ENCODE results near the gene CPB2.

Gene CPB2, protein sequence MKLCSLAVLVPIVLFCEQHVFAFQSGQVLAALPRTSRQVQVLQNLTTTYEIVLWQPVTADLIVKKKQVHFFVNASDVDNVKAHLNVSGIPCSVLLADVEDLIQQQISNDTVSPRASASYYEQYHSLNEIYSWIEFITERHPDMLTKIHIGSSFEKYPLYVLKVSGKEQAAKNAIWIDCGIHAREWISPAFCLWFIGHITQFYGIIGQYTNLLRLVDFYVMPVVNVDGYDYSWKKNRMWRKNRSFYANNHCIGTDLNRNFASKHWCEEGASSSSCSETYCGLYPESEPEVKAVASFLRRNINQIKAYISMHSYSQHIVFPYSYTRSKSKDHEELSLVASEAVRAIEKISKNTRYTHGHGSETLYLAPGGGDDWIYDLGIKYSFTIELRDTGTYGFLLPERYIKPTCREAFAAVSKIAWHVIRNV

DNA sequence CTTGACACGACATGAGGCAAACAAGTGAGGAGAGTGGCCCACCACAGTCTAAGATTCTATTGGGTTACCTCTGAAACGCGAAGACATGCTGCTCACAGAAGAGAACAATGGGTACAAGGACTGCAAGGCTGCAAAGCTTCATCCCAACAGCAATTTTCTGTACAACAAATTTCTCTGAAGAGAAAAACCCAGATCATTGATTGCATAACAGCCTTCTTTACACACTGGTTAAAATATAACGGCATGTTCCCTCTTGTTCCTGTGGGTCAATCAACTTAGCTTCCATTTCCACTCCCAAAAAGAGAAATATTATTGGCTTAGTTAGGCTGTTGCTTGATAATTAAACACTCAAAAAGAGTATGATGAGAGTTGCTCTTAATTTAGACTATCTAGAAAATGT lies at the start of gene CPB2:
Gene CPB2 (minus strand): TSS at position 166 of the 400 bp plus-strand sequence. CDS start 24 bp downstream, at position 142.
- DNase-seq: no peak

DNA sequence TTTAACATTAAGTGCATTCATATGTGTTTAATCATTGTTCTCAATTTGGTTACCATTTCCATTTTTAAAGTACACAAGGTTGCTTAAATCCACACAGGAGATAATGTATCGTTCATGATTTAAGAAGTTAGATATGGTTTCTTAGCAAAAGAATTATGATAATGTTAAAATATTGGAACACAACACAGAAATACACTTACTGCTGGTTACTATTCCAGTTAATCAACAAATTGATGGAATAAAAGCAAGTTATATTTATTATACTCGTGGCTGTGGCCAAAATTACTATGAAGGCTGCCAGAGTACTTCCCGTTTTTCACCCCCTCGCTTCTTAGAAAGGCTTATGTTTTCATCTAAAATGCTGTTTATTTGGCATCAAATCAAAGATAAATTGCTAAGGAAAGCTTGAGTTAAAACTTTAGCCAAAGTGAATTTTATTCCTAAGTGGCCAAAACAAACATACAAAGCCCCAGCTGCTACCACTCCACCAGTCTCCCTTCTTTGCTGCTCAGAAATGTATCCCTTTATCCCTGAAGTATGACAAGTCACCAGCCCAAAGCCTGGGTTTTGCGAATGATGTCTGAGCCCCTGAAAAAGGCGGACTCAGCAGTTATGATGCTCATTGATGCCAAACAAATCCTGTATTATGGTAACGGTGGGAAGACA lies 49.4 kb upstream of the CPB2 start:
- no peak for DNase-seq

DNA sequence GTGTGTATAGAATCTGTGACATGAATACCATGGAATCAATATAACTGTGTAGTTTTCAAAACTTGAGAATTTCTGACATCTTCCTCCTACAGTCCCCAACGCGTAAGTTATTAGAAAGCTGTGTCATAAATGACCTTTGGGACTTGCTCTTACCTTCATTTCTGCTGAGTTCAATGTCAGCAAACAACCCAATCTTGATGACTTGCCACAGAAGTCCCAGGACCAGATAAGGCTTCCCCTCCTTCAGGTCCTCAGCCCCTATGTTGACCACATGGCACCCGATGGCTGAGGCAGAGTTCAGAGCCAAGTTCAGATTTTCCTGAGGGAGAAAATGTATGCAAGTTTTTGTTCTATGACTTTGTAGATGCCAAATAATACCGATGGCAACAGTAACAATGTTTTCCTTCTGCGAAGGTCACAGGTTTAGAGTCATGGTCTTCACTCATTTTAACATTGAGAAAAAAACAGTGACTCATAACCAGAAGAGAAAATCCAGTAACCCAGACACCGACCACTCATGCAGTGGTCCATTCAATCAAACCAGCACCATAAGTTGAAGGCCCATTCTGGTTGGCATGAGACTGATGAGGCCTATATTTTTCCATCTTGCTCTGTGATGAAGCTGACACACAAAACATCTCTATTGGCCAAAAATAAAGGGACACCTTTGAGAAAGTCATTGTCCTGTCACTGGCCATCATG lies 47.9 kb upstream of the CPB2 start:
- DNase-seq: no peak

DNA sequence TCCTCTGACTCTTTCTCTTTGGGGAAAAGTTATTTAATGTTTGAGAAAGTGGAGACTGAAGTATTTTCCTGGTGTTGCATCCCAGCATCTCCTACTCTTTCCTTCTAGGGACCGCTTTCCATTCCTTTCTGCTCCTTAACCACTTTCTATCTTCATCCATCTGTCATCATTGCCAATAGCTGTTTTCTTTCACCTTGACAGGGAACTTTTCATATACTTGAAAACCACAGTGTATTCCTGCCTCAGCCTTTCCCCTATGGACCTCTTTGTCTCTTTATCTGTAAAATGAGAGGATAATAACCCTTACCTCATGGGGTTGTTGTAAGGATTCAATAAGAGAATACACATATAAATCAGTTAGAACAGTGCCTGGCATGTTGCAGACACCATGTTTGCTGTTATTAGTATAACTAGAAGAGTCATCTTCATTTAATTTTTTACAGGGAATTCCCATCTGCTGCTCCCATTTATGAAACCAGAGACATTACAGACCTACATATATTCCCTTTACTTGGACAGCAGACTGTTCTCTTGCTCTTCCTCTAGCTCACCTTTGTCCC lies 45.4 kb upstream of the CPB2 start:
- DNase-seq: no peak

DNA sequence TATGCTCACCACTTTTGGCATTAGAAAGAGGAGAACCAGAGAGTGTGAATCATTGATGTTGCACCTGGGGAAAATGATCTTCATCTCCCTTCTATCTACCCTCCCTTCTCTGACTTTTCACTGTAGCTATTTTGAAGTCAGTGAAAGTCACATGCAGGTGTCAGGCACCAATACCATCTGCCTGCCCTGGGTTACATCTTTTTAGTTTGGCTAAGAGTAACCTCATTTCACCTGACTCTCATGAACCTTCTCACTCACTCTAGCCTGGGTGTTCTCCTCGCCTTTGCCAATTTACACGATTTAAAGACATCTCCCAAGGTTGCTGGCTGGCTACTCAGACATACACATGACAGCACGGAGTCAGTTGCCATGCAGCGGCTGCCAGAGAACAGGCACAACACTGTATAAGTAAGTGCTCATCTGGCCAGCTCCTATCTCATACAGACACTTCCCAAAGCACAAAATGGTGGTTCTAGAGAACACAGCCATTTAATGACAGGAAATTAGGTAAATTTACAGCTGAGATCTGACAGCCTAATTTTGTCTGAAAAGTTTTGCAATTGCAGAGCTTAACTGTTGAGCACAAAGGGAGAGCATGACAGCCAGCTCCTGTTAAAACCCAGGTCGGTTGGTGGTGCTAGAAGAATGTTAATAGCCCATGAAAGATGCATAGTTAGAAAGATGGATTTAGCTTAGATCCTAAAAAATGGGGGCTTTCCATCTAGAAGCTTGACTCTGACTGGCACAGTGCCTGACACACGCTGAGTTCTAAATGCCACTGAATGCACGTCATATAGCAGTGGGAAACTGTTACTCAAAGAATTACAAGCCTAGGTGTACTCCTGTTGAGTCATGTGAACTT lies 44.7 kb upstream of the CPB2 start:
- DNase-seq: no peak

DNA sequence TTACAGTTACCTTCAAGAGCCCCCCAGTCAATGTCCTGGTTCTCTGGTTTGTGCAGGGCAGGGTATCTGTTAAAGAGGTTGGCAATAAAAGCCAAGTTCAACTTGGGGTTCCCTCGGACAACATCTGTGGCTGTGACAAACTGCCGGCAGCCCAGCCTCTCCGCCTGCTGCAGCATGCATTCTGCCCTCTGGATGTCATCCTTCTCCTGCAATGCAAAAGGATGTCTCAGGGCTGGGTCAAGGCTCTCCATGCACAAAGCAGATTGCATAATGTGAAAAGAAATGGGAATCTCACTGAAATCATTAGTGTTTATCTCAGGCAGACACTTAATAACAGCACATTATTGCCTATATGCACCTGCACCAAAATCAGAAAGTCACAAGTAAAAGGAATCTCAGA lies 42.1 kb upstream of the CPB2 start:
- DNase-seq: no peak

DNA sequence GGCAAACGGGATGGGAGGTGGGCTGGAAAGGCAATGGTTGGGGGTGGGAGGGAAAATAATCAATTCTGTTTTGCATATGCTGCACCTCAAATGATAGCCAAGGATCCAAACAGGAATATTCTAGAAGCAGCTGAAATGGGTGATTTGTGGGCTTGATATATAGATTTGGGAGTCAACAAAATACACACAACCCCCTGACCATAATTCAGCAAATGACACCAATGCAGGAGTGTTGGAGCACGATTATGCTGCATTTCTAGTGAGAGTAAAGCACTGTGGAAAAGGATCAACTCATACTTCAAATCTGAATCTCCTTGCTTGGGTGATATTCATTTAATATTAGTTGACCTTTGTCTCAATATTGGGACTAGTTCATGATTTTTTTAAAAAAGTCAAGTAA lies 41.1 kb upstream of the CPB2 start:
- no peak for DNase-seq

DNA sequence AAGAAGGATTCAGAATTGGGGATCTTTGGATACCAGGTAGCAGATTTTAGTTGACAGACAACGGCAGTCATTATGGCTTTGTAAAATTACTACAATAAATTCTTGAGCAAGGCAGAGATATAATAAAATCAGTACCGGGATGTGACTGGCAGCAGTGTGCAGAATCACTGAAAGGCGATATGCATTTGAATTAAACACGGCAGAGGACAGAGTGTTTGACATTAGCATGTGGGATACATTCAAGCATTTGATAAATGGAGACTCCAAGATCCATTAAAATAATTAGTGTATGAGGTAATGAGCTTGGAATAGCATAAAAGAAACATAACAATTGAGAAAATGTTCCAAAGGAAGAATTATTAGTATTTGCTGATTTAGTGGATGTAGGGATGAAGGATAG lies 40.3 kb upstream of the CPB2 start:
- no peak for DNase-seq

DNA sequence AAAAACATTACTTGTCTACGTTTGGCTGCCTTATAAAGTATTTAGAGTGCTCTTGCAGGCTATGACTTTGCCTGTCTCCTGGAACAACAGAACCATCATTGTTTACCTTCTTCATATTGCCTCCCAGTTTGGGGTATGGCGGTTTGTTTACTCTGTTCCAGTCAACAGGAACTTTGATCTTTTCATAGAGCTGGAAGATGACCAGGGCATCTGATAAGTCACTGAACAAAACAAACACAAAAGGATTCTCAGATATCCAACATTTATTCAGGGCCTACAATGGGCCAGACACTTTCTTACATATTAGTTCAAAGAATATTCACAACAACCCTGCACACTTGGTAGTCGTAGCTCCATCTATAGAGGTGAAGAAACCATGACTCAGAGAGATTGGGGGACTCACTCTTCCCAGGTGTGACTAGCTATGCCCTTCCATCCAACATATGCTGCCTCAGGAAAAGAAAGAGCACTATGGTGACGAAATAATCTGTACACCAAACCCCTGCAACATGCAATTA lies 38.4 kb upstream of the CPB2 start:
- no peak for DNase-seq

DNA sequence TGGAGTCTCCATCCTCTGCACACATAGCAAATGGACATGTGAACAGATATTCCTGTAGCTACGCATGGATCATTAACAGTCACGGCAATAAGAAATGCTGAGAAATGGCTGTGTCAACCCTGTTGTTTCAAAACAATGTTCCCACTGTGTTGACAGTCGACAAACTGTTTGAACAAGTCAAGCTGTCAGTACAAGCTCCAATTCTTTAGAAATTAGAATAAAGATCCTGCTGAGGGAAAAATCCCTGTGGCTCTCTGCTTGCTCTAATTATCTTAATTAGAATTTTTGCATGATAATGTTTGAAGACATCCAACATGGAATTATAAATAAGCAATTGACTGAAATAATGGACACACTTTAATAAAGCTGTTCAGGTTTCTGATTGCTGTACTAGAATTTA lies 37.9 kb upstream of the CPB2 start:
- no peak for DNase-seq

DNA sequence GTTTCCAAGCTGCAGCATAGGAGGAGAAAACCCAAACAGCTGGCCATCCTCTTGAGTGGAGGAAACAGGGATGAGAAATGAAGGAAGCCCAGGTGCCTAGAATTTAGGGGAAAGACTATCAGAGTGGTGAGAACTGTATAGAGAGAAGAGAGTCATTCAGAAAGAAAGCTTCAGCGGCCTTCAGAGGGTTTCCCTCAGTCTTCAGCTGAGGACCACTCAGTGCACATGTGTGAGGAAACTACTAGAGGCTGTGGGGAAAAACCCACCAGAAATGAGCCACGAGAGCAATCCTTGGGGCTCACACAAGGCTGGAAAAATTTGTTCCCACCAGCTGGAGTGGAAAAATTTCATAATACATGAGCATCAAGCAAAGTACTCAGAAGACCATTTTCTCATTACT lies 35.2 kb upstream of the CPB2 start:
- DNase-seq: no peak

DNA sequence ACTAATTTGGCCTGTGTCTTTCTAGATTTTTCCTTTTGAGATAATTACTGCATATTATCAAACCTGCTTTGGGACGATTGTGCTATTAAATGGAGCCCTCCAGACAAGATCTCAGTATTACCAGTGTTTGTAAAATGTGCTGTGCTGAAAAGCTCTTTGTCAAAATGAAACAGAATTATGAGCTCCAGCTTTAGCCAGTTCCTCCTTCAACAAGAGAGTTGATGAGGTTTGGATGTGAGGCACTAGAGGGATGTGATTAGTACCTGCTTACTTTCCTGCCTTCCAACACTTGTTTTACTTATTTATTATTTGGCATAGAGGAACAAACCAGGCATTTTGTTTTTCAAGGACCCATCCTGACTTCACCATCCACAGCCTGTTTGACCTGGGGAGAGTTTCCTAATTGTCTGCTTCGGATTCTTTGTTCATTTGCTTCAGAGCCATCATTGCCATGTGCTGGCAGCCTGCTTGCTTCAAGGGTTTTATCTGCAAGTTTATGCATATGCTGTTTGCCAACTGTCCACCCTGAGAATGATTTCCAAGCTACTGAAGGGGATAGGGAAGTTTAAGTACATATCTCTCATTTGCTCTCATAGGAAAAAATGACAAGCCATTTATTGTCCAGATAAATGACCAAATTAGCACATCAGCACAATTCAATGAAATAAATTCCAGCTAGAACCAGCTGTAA lies 32.9 kb upstream of the CPB2 start:
- no peak for DNase-seq

DNA sequence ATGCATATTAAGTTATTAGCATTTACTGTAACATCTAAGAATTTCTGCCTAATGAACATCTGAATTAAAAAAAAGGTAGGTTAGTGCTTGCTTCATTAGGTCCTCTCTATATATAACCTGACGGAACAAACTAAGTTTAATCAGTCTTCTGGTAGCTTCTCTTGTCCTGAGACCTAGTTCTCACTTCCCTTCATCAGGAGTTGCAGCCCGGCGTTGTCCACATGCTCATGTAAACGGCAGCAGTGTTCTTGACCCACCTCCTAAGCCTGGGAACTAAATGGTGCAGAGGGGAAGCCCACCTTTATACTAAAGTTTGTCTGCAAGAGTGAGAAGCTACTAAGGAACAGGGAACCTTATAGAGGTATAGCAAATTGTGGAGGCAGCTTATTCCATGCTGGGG lies 31.9 kb upstream of the CPB2 start:
- no peak for DNase-seq

DNA sequence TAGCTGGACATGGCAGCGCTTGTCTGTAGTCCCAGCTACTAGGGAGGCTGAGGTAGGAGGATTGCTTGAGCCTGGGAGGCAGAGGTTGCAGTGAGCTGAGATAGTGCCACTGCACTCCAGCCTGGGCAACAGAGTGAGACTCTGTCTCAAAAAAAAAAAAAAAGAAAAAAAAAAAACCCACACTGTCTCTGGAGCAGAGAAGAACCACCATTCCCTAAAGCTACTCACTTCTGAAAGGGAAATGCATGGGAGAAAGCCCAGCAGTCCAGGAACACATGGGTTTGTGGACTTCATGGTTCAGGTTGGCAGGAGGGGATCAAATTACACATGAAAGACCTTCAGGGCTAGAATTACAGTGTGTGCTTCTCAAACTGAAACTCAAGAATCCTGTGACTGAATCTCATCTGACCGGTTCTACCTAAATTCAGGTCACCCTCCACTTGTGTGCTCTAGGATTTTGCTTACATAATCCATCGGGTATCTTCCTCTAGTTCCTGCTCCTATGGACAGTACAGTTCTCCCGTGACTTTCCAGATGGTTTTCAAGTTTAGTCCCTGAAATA lies 30.2 kb upstream of the CPB2 start:
- peak in 1 of 2 experiments; percentile 11 for DNase-seq

DNA sequence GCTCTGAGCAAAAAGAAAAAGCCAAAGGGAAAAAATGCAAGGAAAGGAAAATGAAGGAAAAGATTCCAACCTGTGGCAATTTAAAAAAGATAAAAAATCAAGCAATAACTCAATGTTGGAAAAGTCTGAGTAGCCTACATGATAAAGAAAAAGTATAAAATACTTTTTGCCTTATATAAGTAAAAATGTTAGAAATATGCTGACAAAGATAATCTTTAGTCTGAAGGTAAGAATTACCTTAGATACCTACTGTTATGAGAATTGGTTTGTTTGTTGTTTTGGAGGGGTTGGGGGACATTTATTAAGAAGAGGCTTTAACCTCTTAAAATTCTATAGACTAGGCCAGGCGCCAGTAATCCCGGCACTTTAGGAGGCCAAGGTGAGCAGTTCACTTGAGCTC lies 29.7 kb upstream of the CPB2 start:
- no peak for DNase-seq

DNA sequence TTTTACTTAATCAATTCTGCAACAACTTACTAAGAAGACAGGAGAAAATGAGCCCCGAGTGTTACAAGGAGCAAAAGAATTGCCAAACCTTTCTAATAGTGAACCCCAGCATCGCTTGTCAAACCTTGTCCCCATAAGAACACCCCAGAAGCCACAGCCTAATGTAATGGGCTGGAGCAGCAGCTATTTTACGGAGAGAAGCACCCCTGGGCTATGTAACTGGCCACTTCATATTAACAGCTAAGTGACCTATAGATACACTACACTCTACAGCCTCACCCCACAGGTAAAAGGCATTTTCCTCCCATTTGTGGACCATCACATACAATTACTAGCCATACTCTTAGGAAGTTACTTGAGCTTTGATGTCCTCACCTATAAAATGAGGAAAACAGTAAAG lies 27.3 kb upstream of the CPB2 start:
- DNase-seq: no peak

DNA sequence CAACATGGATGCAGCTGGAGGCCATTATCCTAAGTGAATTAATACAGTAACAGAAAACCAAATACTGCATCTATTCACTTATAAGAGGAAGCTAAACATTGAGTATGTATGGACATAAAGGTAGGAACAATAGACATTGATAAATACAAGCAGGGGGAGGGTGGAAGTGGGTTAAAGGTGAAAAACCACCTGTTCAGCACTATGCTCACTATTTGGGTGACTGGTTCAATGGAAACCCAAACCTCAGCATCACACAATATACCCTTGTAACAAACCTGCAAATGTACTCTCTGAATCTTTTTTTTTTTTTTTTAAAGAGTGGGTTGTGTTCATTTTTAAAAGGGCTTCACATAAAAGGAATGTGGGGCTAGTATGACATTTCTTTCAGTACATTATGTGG lies 26.9 kb upstream of the CPB2 start:
- no peak for DNase-seq

DNA sequence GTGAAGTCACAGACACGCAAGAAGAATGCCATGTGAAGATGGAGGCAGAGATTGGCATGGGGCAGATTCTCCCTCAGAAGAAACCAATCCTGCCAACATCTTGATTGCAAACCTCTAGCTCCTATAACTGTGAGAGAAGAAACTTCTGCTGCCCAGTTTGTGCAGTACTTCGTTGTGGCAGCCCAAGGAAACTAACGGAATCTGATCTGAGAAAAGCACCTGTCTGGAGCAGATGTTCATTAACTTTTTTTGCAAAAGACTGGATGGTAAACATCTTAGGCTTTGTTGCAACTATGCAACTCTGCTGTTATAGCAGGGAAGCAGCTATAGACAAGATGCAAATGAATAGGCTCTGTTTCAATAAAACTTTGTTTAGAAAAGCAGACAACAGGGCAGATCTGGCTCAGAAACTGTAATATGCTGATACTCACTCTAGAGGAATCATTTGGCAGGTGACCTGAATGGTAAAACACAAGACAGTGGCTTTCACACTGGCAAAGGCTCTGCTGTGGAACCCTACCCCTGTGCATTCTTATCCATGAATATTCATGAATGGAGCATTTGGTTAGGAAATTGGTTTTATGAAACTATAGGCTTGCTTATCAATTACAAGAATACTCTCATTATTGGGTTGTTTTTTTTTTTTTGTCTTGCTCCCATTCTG lies 25.3 kb upstream of the CPB2 start:
- no peak for DNase-seq

DNA sequence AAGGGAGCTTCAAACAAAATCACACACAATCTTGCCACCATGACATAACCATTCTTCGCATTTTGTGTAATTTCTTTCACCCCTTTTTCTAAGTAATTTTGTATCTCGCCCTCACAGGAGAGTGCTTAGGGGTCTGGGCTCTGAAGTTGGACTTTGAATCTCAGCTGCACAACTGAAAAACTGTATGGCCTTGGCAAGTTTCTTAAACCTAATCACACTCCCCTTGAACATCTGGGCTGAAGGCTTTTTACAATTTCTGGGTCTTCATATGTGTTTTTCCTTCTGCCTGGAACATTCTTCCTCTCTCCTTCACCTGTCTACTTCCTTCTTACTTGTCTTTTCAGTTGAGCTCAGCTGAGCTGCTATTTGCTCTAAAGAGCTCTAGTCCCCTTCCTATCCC lies 24.3 kb upstream of the CPB2 start:
- no peak for DNase-seq

DNA sequence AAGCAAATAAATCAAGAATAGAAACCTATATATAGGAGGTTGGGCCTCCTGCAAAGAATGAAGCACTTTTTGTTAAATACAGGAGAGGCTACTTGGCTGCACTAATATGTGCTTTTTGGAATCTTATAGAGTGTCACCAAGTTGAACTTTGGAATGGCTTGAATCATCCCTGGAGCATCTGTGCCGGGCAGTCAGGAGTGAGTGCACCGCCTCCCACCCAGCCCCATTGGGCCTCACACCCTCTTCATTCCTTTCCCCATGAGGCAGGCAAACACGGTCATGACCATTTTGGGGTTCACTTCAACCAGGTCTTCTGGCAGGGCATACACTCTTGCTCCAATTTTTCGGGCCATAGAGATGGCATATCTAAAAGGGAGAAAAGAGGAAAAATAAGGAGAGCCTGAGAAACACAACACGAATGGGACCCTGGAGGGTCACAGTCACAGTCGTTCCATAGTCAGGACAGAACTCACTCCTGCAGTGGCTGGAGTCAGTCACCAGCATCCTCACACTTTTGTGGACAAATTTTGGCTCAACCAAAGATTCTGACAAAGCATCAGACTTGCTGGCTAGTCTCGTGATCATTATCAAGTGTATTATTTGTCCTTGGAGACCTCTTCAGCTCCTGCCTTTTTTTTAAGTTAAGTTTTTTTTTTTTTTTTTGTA lies 22.7 kb upstream of the CPB2 start:
- DNase-seq: no peak
